Karpas-422 (cell line): ENCODE measurements around the gene SRGAP2B. TPM values are rescaled to one million over a fixed set of nuclear protein-coding genes. Genes with fewer than 3 reads are reported as not detected.
"Not testable (repeated sequence)": the region's sequence is repeated elsewhere in the genome, so short reads cannot be mapped to it uniquely, and the experiment has no call there.

Experiments
- DNase-seq: peaks from one replicate; pipeline ENCODE4 v3.0.0-alpha.2; 2015
- H2AFZ ChIP-seq: fragments of 200-600 bp; sonication (generic); 2 replicates; pipeline ENCODE4 v1.6.1; 2014; ENCODE audit warnings: antibody characterized with exemption, low read length, mixed read lengths
- H3K27ac ChIP-seq: fragments of 200-600 bp; sonication (generic); 2 replicates; pipeline ENCODE4 v1.5.1; 2014; ENCODE audit warnings: mild to moderate bottlenecking, low read length, moderate library complexity
- H3K27me3 ChIP-seq: fragments of 200-600 bp; sonication (generic); 2 replicates; pipeline ENCODE4 v1.6.1; 2014; ENCODE audit warnings: low read length, mixed read lengths
- H3K36me3 ChIP-seq: fragments of 200-600 bp; sonication (generic); 2 replicates; pipeline ENCODE4 v1.6.1; 2014; ENCODE audit warnings: low read length, mixed read lengths; ENCODE audit not compliant: insufficient read depth
- H3K4me1 ChIP-seq: fragments of 200-600 bp; sonication (generic); 2 replicates; pipeline ENCODE4 v1.6.1; 2014; ENCODE audit warnings: mild to moderate bottlenecking, low read length, mixed read lengths
- H3K4me2 ChIP-seq: fragments of 200-600 bp; sonication (generic); 2 replicates; pipeline ENCODE4 v1.6.1; 2014; ENCODE audit warnings: low read length, low read depth, mild to moderate bottlenecking; ENCODE audit not compliant: poor library complexity, severe bottlenecking
- H3K4me3 ChIP-seq: fragments of 200-600 bp; sonication (generic); 2 replicates; pipeline ENCODE4 v1.5.1; 2014; ENCODE audit warnings: mild to moderate bottlenecking, antibody characterized with exemption, low read length, mixed read lengths
- H3K79me2 ChIP-seq: fragments of 200-600 bp; sonication (generic); 2 replicates; pipeline ENCODE4 v1.6.1; 2014; ENCODE audit warnings: mild to moderate bottlenecking, low read length, mixed read lengths
- H3K9ac ChIP-seq: fragments of 200-600 bp; sonication (generic); 2 replicates; pipeline ENCODE4 v1.6.0; 2014; ENCODE audit warnings: low read length
- H3K9me2 ChIP-seq: fragments of 200-600 bp; sonication (generic), shearing (Covaris generic); replicated peaks from 2 replicates; pipeline ENCODE4 v1.6.0; 2014; ENCODE audit warnings: mild to moderate bottlenecking, low read length, moderate library complexity; ENCODE audit not compliant: insufficient read depth
- H3K9me3 ChIP-seq: fragments of 300-700, 200-600 bp; sonication (generic); 2 replicates; pipeline ENCODE4 v1.6.1; 2014; ENCODE audit warnings: low read length, mixed read lengths
- H4K20me1 ChIP-seq: fragments of 200-600 bp; sonication (generic); 2 replicates; pipeline ENCODE4 v1.6.1; 2014; ENCODE audit warnings: mild to moderate bottlenecking, antibody characterized with exemption, low read length, low read depth; ENCODE audit not compliant: insufficient read depth
- total RNA-seq: library from RNA; depleted of rRNA; stranded (reverse); fragments of >200 nt; shearing (Covaris generic); gene quantifications from 2 replicates; pipeline ENCODE4 v1.2.3, GENCODE V29; 2014; ENCODE audit warnings: low replicate concordance

SRGAP2B gene
- total RNA-seq, 1 experiment from 2014 or later, result 16.0 TPM

GRCh38 chr1:144982802-144983525 is 112.2 kb downstream of the SRGAP2B start:
- not testable (repeated sequence) for H3K36me3 ChIP-seq, H3K4me2 ChIP-seq, H3K9me3 ChIP-seq, H3K9me2 ChIP-seq, H2AFZ ChIP-seq, H3K79me2 ChIP-seq, H3K4me1 ChIP-seq, H3K27ac ChIP-seq, H4K20me1 ChIP-seq, DNase-seq, H3K27me3 ChIP-seq, H3K4me3 ChIP-seq, H3K9ac ChIP-seq

GRCh38 chr1:144981157-144981556 is 114.0 kb downstream of the SRGAP2B start:
- H3K9ac ChIP-seq, H3K9me3 ChIP-seq, H3K4me1 ChIP-seq, H3K27ac ChIP-seq, H2AFZ ChIP-seq, H3K4me2 ChIP-seq, H4K20me1 ChIP-seq, DNase-seq, H3K9me2 ChIP-seq, H3K4me3 ChIP-seq, H3K79me2 ChIP-seq, H3K27me3 ChIP-seq, H3K36me3 ChIP-seq: not testable (repeated sequence)

GRCh38 chr1:144979960-144980595 is 115.0 kb downstream of the SRGAP2B start:
- not testable (repeated sequence) for H2AFZ ChIP-seq, H3K4me1 ChIP-seq, H3K4me3 ChIP-seq, H4K20me1 ChIP-seq, DNase-seq, H3K4me2 ChIP-seq, H3K27ac ChIP-seq, H3K9me2 ChIP-seq, H3K9ac ChIP-seq, H3K9me3 ChIP-seq, H3K36me3 ChIP-seq, H3K27me3 ChIP-seq, H3K79me2 ChIP-seq

GRCh38 chr1:144977856-144978255 is 117.3 kb downstream of the SRGAP2B start:
- not testable (repeated sequence) for H3K9ac ChIP-seq, H3K9me3 ChIP-seq, H3K4me3 ChIP-seq, H3K27ac ChIP-seq, H3K27me3 ChIP-seq, DNase-seq, H4K20me1 ChIP-seq, H3K79me2 ChIP-seq, H3K4me1 ChIP-seq, H2AFZ ChIP-seq, H3K36me3 ChIP-seq, H3K9me2 ChIP-seq, H3K4me2 ChIP-seq

GRCh38 chr1:144971936-144972335 is 123.2 kb downstream of the SRGAP2B start:
- H3K36me3 ChIP-seq, DNase-seq, H2AFZ ChIP-seq, H3K27me3 ChIP-seq, H3K27ac ChIP-seq, H3K4me2 ChIP-seq, H3K9me2 ChIP-seq, H3K4me1 ChIP-seq, H4K20me1 ChIP-seq, H3K9me3 ChIP-seq, H3K4me3 ChIP-seq, H3K79me2 ChIP-seq, H3K9ac ChIP-seq: not testable (repeated sequence)

GRCh38 chr1:144966488-144966887 is 128.6 kb downstream of the SRGAP2B start:
- not testable (repeated sequence) for H3K27me3 ChIP-seq, H3K4me2 ChIP-seq, H3K9ac ChIP-seq, H3K4me1 ChIP-seq, H2AFZ ChIP-seq, H3K9me2 ChIP-seq, H4K20me1 ChIP-seq, H3K4me3 ChIP-seq, H3K79me2 ChIP-seq, H3K9me3 ChIP-seq, DNase-seq, H3K27ac ChIP-seq, H3K36me3 ChIP-seq

- not testable (repeated sequence) for H3K79me2 ChIP-seq, H3K9ac ChIP-seq, H3K9me2 ChIP-seq, H3K27me3 ChIP-seq, H3K4me2 ChIP-seq, H3K27ac ChIP-seq, H3K4me3 ChIP-seq, H3K4me1 ChIP-seq, H3K9me3 ChIP-seq, DNase-seq, H3K36me3 ChIP-seq, H2AFZ ChIP-seq, H4K20me1 ChIP-seq
Measured at GRCh38 chr1:144964765-144965164, 130.4 kb downstream of the SRGAP2B start.

GRCh38 chr1:144964186-144964585 is 130.9 kb downstream of the SRGAP2B start:
- H4K20me1 ChIP-seq, H3K79me2 ChIP-seq, H3K9ac ChIP-seq, H3K9me2 ChIP-seq, H3K27me3 ChIP-seq, DNase-seq, H3K9me3 ChIP-seq, H2AFZ ChIP-seq, H3K36me3 ChIP-seq, H3K4me2 ChIP-seq, H3K27ac ChIP-seq, H3K4me1 ChIP-seq, H3K4me3 ChIP-seq: not testable (repeated sequence)
